NK-92 (cell line): ENCODE results near the gene ZDHHC19.
"Not testable (repeated sequence)": the region's sequence is repeated elsewhere in the genome, so short reads cannot be mapped to it uniquely, and the experiment has no call there.

Source experiments
- DNase-seq: peaks from one replicate; lab custom pipeline; 2025; ENCODE audit not compliant: unreplicated experiment; lab: John Stamatoyannopoulos, UW

ZDHHC19 gene

DNA sequence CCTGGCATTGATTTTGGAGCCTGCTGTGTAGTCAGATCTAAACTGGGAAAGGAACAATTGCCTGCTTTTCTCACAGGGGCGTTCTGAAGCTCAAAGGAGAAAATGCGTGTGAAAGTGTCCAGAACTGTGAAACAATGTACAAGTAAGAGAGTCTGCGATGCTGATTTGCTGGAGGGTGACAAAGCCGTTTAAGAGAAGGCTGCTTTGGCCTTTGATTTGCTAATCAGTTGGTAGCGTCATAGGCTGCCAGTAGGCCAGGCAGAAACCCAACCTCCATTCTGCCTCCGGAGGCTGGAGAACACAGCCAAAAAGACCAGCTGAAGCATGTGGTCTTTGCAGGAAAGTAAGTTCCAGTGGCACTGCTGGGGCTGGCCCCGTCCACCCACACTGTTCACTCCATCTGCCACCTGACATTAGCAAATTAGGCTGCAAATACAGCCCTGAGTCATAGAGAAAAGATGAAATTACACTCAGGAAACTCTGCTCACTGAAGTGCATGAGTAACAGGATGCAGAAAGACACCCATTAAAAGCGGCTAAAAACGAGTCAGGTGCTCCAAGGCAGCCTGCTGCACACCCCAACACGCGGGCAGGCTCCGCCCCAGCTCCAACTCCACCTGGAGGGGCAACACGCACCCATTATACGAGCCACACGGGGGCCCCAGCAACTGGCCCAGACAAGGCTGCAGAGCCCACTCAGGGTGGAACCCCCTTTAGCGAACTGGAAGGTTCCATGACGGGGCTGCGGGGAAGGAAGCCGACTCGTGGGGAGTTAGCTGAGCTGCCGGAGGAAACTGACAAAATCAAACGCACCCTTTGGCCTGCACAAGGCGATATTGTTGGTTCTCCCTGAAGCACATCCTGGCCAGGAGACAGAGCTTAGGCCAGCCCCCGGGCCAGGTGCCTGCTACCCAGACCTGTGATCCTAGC, 31.6 kb downstream of the ZDHHC19 start:
- DNase-seq, result peak; percentile 52

DNA sequence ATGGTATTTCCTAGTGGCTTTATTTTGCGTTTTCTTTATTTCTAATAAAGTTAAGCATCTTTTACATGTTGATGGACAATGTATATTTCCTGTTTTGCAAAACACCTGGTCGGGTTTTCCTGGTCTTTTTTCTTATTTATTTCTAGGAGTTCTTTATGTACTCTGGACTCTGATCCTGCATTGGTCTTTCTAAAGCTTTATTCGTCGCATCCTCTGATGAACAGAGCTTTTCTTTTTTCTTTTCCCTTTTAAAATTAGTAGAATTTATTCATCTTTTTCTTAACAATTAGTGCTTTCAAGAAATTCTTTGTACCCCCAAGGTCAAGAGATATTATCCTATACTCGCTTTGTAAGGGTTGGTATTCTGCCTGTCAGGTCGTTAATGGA, 32.2 kb downstream of the ZDHHC19 start:
- DNase-seq, result no peak

DNA sequence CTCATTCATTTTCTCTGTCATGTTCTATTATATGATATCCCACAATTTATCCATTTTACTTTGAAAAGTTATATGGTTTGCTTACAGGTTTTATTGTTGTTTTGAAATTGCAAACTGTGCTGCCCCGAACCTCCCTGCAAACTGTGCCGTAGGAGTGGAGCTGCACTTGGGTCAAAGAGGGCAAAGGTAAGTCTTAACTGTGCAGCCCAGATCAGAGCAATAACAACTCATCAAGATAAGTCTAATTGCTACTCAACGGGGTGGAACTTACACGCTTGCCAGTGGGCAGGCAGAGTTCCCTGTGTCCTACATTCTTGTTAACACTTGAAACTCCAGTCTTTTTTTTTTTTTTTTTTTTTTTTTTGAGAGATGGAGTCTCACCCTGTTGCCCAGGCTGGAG, 33.2 kb downstream of the ZDHHC19 start:
- DNase-seq, result no peak

DNA sequence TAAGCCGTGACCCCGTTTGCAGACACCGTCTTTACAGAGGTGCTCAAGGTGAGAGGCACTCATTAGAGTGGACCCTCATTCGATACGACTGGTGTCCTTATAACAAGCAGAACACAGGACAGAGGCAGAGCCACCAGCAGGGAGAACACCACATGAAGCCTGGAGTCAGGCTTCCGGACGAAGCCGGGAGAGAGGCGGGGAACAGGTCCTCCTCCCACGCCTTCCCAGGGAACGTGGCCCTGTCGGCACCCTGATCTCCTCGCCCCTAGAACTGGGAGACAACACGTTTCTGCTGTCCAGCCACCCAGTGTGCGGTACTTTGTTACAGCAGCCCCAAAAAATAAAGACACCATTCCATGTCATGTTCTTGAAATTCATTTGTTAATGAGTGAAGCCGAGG, 33.6 kb downstream of the ZDHHC19 start:
- DNase-seq, result no peak

DNA sequence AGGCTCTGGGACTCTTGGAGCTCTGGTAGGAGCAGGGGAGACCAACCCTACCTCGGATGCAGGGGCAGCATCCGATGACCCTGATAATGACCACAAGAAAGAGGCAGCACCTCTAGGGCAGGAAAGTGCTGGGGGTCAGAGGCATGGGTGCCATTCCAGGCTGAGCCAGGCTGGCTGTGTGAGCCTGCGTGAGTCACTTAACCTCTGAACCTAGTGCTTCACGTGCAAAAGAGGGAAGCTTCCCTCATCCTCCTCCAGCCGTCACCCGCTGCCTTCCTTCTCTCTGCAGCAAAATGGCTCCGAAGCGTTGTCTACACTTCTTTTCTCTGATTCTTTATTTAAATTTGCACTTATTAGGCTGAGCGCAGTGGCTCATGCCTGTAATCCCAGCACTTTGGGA, 35.5 kb downstream of the ZDHHC19 start:
- no peak for DNase-seq

GRCh38 chr3:196175116-196175625, 36.0 kb downstream of the ZDHHC19 start:
- no peak for DNase-seq

DNA sequence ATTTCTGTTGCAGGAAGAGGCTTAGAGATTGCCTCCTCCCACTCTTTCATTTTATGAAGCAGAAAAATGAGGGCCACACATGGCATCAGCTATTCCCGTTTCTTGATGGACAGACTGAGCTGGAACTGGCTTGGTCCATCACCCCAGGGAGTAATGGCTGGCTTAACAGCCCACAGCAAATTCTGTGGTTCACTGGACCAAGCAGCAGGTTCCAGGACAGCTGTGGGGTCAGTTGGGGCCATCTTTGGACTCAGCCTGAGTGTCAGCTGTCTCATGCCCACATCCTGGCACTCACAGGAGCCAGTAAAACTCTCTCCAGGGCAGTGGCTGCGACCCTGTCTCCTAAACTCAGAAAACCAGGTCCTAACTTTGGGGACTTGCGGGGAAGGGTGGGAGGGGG, 36.5 kb downstream of the ZDHHC19 start:
- DNase-seq, result no peak

DNA sequence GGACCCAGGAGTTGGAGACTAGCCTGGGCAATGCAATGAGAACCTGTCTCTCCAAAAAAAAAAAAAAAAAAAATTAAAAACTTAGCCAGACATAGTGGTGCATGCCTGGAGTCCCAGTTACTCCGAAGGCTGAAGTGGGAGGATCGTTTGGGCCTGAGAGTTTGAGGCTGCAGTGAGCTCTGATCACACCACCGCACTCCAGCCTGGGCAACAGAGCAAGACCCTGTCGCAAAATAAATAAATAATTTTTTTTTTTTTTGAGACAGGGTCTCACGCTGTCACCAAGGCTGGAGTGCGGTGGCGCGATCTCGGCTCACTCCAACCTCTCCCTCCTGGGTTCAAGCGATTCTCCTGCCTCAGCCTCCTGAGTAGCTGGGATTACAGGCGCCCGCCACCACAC, 40.9 kb downstream of the ZDHHC19 start:
- not testable (repeated sequence) for DNase-seq

DNA sequence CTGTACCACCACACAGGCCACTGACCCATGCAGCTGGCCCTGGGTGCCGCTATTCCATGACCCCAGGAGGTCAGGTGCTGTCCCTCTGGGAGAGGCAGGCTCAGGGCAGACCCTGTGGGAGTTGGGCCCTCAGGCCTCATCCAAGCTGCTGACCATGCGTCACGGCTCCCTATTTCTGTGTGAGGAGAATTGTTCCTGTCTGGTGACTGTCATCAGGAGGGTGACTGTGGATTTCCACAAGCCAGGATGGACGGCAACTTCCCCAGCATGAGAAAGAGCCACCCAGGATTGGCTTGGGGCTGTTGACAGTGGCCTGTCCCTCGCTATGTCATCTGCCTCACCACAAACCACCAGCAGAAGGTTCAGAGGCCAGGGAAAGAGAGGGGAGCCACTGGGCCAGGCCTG, 41.4 kb downstream of the ZDHHC19 start:
- no peak for DNase-seq

GRCh38 chr3:196168808-196169391, 42.3 kb downstream of the ZDHHC19 start:
- DNase-seq, result no peak

DNA sequence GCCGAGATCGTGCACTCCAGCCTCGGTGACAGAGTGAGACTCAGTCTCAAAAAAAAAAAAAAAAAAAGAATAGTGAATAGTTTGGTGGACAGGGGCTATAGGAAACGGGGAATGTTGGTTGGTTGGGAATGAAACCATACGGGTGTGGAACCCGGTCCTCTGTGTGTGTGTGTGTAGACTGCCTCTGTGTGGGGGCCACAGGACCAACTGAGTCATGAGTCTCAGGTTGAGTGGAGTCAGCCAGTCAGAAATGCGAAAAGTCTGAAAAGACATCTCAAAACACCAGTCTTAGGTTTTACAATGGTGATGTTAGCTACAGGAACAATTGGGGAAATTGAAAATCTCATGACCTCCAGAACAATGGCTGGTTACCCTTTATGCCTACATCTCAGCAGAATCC, 44.5 kb downstream of the ZDHHC19 start:
- DNase-seq, result no peak

- DNase-seq, result no peak
Measured at GRCh38 chr3:196165850-196166249, 45.4 kb downstream of the ZDHHC19 start.

GRCh38 chr3:196165006-196165575, 46.1 kb downstream of the ZDHHC19 start:
- not testable (repeated sequence) for DNase-seq

- no peak for DNase-seq
Measured at GRCh38 chr3:196164576-196164975, 46.6 kb downstream of the ZDHHC19 start.

DNA sequence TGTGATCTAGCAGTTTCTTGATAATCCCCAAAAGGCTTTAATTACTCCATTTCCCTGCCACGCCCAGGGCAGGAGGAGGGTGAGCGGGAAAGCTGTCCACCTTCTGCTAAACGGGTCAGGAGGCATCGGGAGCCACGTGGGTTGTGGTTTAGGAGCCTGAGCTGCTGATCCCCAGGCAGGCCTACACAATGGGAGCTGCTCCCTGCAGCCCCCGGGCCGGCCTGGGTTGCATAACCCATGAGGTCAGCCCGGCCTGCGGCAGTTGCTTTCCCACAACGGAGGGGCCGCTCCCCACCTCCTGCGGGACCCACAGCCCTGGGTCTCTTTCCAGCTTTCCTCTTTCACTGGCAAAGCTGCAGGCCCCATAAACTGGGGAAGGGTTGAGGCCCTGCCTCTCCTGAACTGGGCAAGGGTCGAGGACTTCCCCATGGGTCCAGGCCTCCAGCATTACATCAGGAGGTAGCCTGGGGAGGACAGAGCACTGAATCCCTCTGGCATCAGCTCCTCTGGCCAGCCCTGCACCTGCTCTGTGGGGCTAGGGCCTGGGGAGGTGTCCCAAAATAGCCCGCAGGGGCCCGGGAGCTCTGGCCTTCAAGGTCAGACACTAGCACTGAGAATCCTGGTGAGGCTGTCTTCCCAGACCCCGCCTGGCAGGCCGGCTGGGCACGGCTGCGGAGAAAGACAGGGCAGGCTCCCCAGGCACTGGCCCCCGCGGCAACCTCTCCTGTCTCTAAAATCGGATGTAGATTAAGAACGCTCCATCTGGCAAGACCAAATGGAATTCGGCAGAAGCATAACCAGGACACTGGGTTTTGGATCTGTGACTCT, 47.3 kb downstream of the ZDHHC19 start:
- DNase-seq, result no peak

- no peak for DNase-seq
Measured at GRCh38 chr3:196163212-196163611, 48.0 kb downstream of the ZDHHC19 start.

GRCh38 chr3:196162679-196163078, 48.5 kb downstream of the ZDHHC19 start:
- DNase-seq, result no peak

GRCh38 chr3:196159952-196160804, 51.0 kb downstream of the ZDHHC19 start:
- DNase-seq, result no peak

- DNase-seq, result no peak
Measured at GRCh38 chr3:196159526-196159925, 51.7 kb downstream of the ZDHHC19 start.

DNA sequence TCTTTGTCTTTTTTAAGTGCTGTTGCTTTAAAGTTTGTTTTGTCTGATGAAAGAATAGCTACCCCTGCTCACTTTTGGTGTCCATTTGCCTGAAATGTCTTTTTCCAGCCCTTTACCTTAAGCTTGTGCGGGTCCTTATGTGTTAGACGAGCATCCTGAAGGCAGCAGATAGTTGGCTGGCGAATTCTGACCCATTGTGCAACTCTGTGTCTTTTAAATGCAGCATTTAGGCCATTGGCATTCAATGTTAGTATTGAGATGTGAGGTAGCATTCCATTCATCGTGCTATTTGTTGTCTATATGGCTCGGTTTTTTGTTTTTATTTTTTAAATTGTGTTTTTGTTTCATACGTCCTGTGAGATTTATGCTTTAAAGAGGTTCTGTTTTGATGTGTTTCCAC, 55.0 kb downstream of the ZDHHC19 start:
- DNase-seq, result no peak
